AML-193 (cell line): ENCODE measurements around the gene GPR146.
"Not testable (repeated sequence)": the region's sequence is repeated elsewhere in the genome, so short reads cannot be mapped to it uniquely, and the experiment has no call there.

ENCODE experiments used
- DNase-seq, 2 experiments: peaks; one replicate each; lab custom pipeline; 2025; lab: John Stamatoyannopoulos, UW

The GPR146 gene

GRCh38 chr7:1026721-1027161 lies 17.6 kb upstream of the GPR146 start:
- DNase-seq, result no peak

DNA sequence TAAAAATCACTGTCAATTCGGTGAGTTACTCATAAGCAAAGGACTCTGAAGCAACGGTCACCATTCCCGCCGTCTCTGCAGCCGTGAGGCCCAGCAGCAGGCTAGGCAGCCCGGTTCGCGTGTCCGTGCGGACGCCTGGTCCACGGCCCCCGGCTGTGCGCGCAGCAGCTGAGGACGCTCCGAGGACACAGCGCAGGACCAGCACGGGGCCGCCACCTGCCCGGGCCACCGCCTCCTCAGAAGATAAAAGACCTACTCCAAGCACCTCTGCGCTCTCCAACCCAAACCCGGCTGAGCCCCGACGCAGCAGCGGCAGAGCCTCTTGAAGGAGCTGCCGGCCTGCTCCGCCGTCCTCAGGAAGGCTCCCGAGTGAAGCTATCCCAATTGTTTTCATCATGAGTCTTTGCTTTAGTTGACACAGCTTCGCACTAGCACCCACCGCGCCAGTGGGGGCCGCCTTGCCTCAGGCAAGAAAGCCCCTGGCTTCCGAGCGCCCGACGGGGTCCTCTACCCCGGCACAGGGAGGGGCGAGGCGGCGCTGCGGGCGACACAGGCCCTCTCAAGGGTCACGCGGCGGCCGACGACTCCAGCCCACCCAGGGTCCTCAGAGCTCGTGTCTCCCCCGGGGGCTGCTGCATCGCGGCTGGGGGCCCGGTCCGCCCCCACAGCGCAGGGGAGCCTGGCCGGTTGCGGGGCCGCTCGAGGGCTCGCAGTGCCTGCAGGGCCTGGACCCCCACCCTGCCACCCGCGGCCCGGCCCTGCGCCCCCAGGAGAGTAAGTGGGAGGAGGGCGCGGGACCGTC lies 16.9 kb upstream of the GPR146 start:
- DNase-seq, result no peak

- DNase-seq, result no peak
Measured at GRCh38 chr7:1028044-1028770, 16.1 kb upstream of the GPR146 start.

DNA sequence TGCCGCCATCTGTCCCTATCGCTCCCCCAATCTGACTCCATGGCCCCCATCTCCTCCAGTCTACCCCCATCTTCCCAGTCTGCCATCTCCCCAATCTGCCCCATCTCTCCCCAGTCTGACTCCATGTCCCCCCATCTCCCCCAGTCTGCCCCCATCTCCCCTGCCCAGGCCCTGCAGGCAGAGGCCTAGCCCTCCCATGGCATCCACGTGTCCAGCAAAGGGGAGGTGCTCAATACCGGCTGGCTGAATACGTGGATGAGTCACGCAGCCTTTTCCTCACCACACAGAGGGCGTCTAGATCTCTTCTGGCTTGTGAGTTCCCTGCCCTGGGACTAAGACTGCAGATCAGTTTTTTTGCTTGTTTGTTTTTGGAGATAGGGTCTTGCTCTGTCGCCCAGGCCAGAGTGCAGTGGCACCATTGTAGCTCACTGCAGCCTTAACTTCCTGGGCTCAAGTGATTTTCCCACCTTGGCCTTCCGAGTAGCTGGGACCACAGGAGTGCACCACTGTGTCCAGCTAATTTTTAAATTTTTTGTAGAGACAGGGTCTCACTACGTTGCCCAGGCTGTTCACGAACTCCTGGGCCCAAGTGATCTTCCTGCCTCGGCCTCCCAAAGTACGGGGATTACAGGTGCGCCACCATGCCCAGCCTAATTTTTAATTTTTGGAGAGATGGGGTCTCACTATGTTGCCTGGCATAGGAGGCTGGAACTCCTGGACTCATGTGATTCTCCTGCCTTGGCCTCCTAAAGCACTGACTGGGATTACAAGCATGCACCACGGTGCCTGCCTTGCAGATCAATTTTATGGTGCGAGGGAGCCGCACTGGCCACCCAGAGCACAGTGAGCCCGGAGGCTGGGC lies 15.3 kb upstream of the GPR146 start:
- no peak for DNase-seq

DNA sequence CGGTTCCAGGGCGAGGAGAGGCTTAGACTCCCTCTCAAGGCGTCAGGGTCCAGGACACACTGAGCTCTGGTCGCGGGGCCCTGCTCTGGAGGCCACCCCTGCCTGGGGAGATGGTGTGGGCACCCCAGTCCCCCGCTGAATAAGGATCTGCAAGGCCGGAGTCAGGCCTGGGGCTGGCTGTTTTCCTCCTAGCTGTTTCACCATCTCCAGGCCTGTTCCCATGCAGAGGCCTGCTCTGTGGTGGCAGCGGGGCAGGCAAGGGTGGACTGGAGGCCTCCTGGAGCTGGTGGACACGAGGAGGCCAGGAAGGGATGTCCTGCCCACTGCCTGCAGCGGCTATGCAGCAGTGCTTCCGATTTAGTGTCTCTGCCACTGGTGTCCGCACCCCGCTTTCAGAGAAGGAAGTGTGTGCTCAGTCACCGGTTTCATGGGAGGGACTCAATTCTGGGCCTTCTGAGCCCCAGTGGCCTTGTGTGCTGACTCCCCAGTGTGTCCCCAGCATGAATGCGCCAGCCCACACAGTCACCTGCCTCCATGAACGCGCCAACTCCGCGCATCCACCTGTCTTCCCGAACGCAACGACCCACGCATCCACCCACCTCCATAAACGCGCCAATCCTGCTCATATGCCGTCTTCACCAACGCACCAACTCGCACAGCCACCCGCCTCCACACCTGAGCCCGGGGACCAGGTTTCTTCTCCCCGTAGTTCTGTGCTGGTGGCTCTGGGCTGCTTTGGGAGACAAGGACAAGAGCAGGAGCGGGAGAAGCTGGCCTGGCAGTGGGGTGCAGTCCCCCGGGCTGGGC lies 14.5 kb upstream of the GPR146 start:
- DNase-seq, result no peak

GRCh38 chr7:1030444-1031070 lies 13.8 kb upstream of the GPR146 start:
- DNase-seq, result no peak

GRCh38 chr7:1031716-1032455 lies 12.5 kb upstream of the GPR146 start:
- no peak for DNase-seq

- DNase-seq, result no peak
Measured at GRCh38 chr7:1032536-1033181, 11.7 kb upstream of the GPR146 start.

GRCh38 chr7:1033546-1034145 lies 10.7 kb upstream of the GPR146 start:
- DNase-seq, result no peak

- DNase-seq, result not testable (repeated sequence)
Measured at GRCh38 chr7:1034769-1035168, 9.6 kb upstream of the GPR146 start.

- DNase-seq, result not testable (repeated sequence)
Measured at GRCh38 chr7:1036164-1036928, 8.0 kb upstream of the GPR146 start.

DNA sequence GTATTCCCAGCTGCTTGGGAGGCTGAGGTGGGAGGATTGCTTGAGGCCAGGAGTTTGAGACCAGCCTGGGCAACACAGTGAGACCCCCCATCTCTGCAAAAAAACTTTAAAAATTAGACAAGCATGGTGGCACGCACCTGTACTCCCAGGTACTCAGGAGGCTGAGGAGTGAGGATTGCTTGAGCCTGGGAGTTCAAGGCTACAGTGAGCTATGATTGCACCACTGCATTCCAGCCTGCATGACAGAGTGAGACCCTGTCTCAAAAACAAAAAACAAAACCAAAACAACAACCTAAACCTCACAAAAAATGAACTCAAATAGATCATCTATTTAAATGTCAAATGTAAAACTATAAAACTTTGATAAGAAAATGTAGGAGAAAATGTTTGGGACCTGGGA lies 4.1 kb upstream of the GPR146 start:
- not testable (repeated sequence) for DNase-seq

DNA sequence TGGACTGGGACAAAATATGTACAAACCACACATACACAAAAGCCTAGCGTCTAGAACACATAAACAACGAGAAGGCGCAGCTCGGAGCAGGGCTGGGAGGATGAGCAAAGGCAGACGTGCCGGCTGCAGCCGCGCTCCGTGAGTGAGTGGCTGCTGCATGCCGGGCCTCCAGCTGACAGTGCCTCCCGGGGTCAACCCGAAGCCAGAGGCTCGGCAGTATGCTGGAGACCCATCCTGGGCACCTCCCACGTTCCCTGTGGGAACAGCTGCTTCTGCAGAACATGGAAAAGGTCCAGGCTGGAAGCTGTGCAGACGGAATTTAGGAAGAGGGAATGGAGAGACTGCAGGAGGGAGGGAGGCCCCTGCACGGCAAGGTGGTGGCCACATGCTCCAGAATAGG lies 3.6 kb upstream of the GPR146 start:
- no peak for DNase-seq

DNA sequence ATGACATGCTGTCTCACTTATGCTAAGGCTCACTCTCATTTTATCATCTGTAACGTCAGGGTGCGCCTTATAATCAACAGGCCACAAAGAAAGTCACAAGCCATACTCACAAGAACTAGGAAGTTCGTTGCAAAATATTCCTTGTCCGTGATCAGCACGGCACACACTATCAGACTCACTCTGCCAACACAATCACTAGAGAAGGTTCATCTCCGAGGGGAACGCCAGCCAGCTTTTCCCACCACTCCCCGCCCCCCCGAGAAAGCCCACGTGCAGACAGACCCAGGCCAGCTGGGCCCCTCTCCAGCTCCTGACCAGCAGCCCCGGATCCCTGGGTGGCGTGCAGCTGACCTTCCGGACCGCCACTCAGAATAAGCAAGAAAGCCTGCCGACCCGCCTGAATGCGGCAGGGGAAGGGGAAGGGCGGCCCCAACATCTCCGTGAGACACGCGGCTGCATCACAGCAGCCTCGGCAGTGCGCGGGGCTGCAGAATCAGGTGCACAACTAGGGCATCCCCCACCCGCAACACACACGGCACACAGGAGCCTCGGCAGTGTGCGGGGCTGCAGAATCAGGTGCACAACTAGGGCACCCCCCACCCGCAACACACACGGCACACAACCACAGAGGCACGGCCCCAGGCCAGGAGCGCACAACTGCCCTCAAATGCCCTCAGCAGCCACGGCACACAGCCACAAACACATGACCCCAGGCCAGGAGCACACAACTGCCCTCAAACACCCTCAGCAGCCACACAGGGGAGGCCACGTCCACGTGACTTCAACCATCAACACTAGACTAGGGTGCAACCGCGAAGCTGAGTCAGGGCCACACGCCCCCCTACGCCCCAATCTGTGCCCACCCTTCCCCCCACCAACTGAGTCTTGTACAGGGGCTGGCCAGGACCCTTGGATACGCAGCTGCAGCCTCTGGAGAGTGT lies 2.5 kb upstream of the GPR146 start:
- DNase-seq, result no peak

GRCh38 chr7:1042492-1042833 lies 1.9 kb upstream of the GPR146 start:
- no peak for DNase-seq

GRCh38 chr7:1043552-1044188 lies 676 bp upstream of the GPR146 start:
- peak; percentile 39 to 49 for DNase-seq
